IPS-18a (cell line): ENCODE results near the gene SPDL1.

Experiments
- H3K27ac ChIP-seq: one replicate; pipeline ENCODE4 v1.5.1; 2013; ENCODE audit warnings: low read length
- H3K27me3 ChIP-seq: one replicate; pipeline ENCODE4 v1.6.1; 2013; ENCODE audit warnings: mild to moderate bottlenecking, low read length; ENCODE audit not compliant: control insufficient read depth, insufficient read depth
- H3K36me3 ChIP-seq: one replicate; pipeline ENCODE4 v1.6.1; 2013; ENCODE audit warnings: low read depth, low read length; ENCODE audit not compliant: control insufficient read depth
- H3K4me1 ChIP-seq: one replicate; pipeline ENCODE4 v1.6.1; 2013; ENCODE audit warnings: low read depth, low read length; ENCODE audit not compliant: control insufficient read depth
- H3K4me3 ChIP-seq: one replicate; pipeline ENCODE4 v1.5.1; 2013; ENCODE audit warnings: low read length
- H3K9ac ChIP-seq: one replicate; pipeline ENCODE4 v1.6.1; 2013; ENCODE audit warnings: mild to moderate bottlenecking, low read length, moderate library complexity
- H3K9me3 ChIP-seq: one replicate; pipeline ENCODE4 v1.6.1; 2013; ENCODE audit warnings: low read depth, low read length; ENCODE audit not compliant: control insufficient read depth

SPDL1 gene

DNA sequence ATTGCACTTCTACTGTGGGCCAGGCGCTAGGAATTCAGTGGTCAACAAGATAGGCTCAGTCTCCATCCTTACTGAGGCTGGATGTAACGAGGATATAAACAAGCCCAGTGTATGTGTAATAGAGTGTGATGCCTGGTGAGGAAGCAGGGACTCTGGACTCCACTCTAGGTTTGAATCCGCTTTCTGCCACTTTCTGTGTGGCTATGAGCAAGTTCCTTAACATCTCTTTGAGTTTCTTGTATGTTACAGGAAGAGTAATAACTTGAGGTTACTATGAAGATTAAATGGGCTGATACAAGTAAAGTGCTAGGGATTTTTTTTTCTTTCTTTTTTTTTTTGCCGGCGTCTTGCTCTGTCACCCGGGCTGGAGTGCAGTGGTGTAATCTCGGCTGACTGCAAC is 65.9 kb downstream of the SPDL1 start:
- H3K27me3 ChIP-seq, result no peaks in the 10 kb centered on the region
- no peaks in the 10 kb centered on the region for H3K4me1 ChIP-seq
- no peaks in the 10 kb centered on the region for H3K36me3 ChIP-seq
- no peaks in the 10 kb centered on the region for H3K9me3 ChIP-seq
- H3K27ac ChIP-seq, result no peak overlapping the region
- no peak overlapping the region for H3K9ac ChIP-seq
- H3K4me3 ChIP-seq, result no peak overlapping the region

DNA sequence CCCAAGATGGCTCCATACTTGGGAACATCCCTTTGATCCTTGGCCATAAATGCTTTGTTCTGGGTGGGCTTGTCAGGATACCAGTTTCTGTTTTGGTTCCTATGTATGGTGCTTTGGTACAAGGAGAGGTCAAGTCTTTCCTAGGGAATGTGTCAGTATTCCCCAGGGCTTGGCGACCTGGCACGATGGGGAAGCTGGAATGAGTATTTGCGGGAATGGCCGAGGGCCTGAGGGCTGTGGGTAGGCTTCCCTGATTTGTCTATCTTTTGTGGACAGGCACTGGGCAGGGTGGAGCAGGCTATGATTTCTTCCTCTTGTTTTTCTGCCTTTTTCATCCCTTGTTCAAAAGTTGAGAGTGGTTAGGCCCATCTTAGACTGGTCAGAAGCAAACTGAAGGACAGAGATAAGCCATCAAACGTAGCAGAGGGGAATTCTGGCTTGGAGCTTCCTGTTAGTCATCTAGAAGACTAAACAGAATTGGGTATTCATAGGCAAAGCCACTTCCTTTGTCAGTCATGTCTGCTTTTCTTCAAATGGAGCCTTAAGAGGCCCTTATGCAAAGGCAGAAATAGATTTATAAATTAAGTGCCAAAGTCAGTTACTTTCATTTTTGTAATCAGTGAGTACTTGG is 67.2 kb downstream of the SPDL1 start:
- Histone ChIP-seq H3K36me3 (no peaks in the 10 kb centered on the region), H3K4me3 (no peak overlapping the region), H3K27ac (no peak overlapping the region), H3K4me1 (no peaks in the 10 kb centered on the region), H3K9me3 (no peaks in the 10 kb centered on the region), H3K27me3 (no peaks in the 10 kb centered on the region), H3K9ac (no peak overlapping the region)

- Histone ChIP-seq H3K9ac (no peak overlapping the region), H3K4me3 (no peak overlapping the region), H3K36me3 (no peaks in the 10 kb centered on the region), H3K27me3 (no peaks in the 10 kb centered on the region), H3K9me3 (no peaks in the 10 kb centered on the region), H3K27ac (no peak overlapping the region), H3K4me1 (no peaks in the 10 kb centered on the region)
These were observed 68.0 kb downstream of the SPDL1 start for GRCh38 chr5:169651526-169651925.

DNA sequence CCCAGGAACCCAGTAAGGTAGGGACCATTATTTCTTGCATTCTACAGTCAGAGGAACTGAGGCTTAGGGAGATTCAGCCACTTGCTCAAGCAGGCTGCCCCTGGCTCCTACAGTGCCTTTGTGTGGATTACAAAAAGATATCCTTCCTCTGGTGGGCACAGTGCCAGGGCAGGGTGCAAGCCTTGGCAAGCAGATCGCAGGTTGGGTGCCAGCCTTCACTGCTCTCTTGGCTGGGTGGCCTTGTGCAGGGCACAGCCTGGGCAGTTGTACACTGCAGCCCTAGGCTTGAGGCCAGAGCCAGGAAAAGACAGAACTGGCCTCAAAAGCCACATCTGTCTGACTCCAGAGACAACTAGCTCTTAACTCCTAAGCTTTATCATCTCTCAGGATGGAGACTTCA is 68.5 kb downstream of the SPDL1 start:
- no peaks in the 10 kb centered on the region for H3K36me3 ChIP-seq
- no peak overlapping the region for H3K27ac ChIP-seq
- H3K9me3 ChIP-seq, result no peaks in the 10 kb centered on the region
- no peaks in the 10 kb centered on the region for H3K4me1 ChIP-seq
- no peaks in the 10 kb centered on the region for H3K27me3 ChIP-seq
- no peak overlapping the region for H3K4me3 ChIP-seq
- no peak overlapping the region for H3K9ac ChIP-seq

- H3K27me3 ChIP-seq, result no peaks in the 10 kb centered on the region
- no peaks in the 10 kb centered on the region for H3K9me3 ChIP-seq
- H3K36me3 ChIP-seq, result no peaks in the 10 kb centered on the region
- no peaks in the 10 kb centered on the region for H3K4me1 ChIP-seq
- no peak overlapping the region for H3K4me3 ChIP-seq
- H3K9ac ChIP-seq, result no peak overlapping the region
- H3K27ac ChIP-seq, result no peak overlapping the region
These were observed 69.5 kb downstream of the SPDL1 start for GRCh38 chr5:169653091-169653490.
